ENCODE data around the gene SOX12. TPM values are rescaled to one million over a fixed set of nuclear protein-coding genes. Genes with fewer than 3 reads are reported as not detected.
A peak's percentile ranks its signal among the peaks of the same experiment; 100 is the strongest.

The SOX12 gene
- total and polyA plus RNA-seq, 5 donors from 2014 or later, result 0.29 to 4.9 (median 0.43) TPM

DNA sequence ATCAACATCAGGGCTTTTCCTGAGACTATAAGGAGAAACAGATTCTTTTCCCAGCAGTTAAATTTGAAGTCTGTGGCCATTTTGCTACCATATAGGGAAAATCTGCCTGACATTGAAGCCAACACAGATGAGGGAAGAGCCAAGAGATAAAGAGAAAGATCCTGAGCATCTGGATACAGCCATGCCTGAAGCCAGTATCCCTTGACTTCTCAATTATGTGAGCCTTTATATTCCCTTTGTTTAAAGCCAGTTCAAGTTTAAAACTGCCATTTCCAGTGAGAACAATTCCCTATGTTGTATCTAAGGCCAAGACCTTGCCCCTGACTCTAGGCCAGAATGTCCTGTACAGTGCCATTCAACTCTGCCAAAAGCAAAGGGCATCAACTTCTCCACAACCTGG is 17.8 kb downstream of the SOX12 start:
- Histone ChIP-seq H3K9me3 (ENCODE audit: control insufficient read depth in 2 of 2, low read length in 2 of 2) (no peaks in the 10 kb centered on the region), H3K4me1 (ENCODE audit: control insufficient read depth, insufficient read depth, low read length, poor library complexity, severe bottlenecking) (peaks cover 15% of the 10 kb centered on the region), H3K27me3 (ENCODE audit: control insufficient read depth, insufficient read depth, low read length) (no peaks in the 10 kb centered on the region), H3K36me3 (ENCODE audit: control insufficient read depth, insufficient read depth, low read length) (no peaks in the 10 kb centered on the region), H3K27ac (ENCODE audit: insufficient read depth, low read length, poor library complexity, severe bottlenecking) (no peak overlapping the region), H3K4me3 (ENCODE audit: low read depth, low read length) (no peak overlapping the region)
- Mint-ChIP-seq H3K27me3 (peaks cover 8% of the 10 kb centered on the region), H3K27ac (no peak overlapping the region), H3K9me3 (peaks cover 0 to 3% (median 0%) of the 10 kb centered on the region in 7 donors), H3K4me3 (peak overlapping the region in 1 of 4 donors; percentile 48), H3K4me1 (peaks cover 0 to 8% (median 5%) of the 10 kb centered on the region in 4 donors), H3K36me3 (no peaks in the 10 kb centered on the region)
- DNase-seq, result no peak
- no peak for ATAC-seq (ENCODE audit: low read depth in 2 of 2)

DNA sequence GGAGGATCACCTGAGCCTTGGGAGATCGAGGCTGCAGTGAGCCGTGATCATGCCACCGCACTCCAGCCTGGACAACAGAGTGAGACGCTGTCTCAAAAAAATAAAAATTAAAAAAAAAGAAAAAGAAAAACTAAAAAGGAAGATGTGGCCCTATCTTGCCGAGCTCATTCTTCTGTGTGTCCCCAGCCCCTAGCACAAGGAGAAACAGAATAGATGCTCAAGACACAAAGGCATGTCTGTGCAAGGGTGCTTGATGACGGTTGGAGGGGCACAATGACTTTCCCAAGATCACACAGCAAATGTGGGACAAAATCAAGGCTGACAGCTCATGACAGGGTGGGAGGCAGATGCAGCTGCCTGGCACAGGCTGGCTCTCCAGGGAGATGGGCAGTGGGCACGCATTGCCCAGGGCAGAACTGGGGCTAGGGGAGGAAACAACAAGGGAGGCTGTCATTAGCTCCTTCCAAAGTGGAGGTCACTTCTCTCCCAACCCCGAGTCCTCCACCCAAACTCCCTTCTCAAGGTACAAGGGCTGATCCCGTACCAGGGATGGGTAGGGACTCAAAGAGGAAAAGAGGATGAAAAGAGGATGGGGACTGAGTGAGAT is 20.8 kb downstream of the SOX12 start:
- Histone ChIP-seq H3K36me3 (ENCODE audit: control insufficient read depth, insufficient read depth, low read length) (no peaks in the 10 kb centered on the region), H3K27ac (ENCODE audit: insufficient read depth, low read length, poor library complexity, severe bottlenecking) (no peak overlapping the region), H3K4me3 (ENCODE audit: low read depth, low read length) (no peak overlapping the region), H3K27me3 (ENCODE audit: control insufficient read depth, insufficient read depth, low read length) (no peaks in the 10 kb centered on the region), H3K9me3 (ENCODE audit: control insufficient read depth in 2 of 2, low read length in 2 of 2) (no peaks in the 10 kb centered on the region), H3K4me1 (ENCODE audit: control insufficient read depth, insufficient read depth, low read length, poor library complexity, severe bottlenecking) (peaks cover 17% of the 10 kb centered on the region)
- H3K9me3 Mint-ChIP-seq, result peaks cover 0 to 3% (median 0%) of the 10 kb centered on the region in 7 donors
- peak overlapping the region; percentile 52 to 89 (median 84) for H3K4me3 Mint-ChIP-seq
- DNase-seq, result no peak
- no peaks in the 10 kb centered on the region for H3K36me3 Mint-ChIP-seq
- ATAC-seq (ENCODE audit: low read depth in 2 of 2), result no peak
- H3K4me1 Mint-ChIP-seq, result peaks cover 0 to 16% (median 10%) of the 10 kb centered on the region in 4 donors
- peak overlapping the region in 2 of 3 donors; percentile 56 to 80 for H3K27ac Mint-ChIP-seq
- H3K27me3 Mint-ChIP-seq, result peaks cover 8% of the 10 kb centered on the region

DNA sequence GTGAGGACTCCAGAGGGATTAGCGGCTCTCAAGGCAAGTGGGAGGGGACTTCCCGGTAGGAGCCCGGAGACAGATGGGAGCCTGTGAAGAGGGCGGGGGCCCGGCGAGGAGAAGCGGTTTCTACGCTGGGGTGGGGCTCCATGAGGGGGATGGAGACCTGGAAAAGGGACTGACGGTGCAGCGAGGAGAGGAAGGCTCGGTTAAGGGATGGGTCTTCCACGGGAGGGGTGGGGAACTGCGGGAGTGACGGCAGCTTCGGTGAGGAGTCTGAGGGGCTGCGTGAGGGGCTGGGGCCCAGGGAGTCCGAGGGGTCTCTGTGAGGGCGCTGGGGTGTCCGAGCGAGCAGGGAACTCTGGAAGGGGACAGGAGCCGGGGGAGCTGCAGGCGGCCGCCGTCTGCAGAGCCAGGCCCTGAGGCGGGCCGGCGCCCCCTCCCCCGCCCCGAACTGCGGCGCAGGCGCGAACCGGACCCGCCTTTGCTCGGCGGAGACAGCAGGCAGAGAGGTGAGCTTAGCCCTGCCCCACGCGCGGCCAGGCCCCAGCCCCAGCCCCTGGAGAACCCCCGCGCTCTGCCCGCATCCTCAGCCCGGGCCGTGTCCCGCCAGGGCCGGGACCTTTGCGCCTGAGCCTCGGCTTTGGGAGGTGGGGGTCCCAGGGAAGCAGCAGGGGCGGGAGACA is 21.4 kb downstream of the SOX12 start, which contains the start of gene NRSN2:
Gene NRSN2 (plus strand): TSS at position 472 of the 677 bp plus-strand sequence. CDS start 2,533 bp downstream, outside the sequence.
- peak; percentile 18 to 32 for ATAC-seq (ENCODE audit: low read depth in 2 of 2)
- H3K4me3 Mint-ChIP-seq, result peak within 1 kb of the TSS; percentile 92 to 99 (median 94)
- H3K27ac ChIP-seq (ENCODE audit: insufficient read depth, low read length, poor library complexity, severe bottlenecking), result peak within 1 kb of the TSS; percentile 47
- H3K4me3 ChIP-seq (ENCODE audit: low read depth, low read length), result peak within 1 kb of the TSS; percentile 55
- H3K36me3 ChIP-seq (ENCODE audit: control insufficient read depth, insufficient read depth, low read length), result no peaks in the 10 kb centered on the region
- H3K27me3 Mint-ChIP-seq, result peaks cover 6% of the 10 kb centered on the region
- peaks cover 0 to 16% (median 10%) of the 10 kb centered on the region in 4 donors for H3K4me1 Mint-ChIP-seq
- H3K36me3 Mint-ChIP-seq, result no peaks in the 10 kb centered on the region
- H3K27ac Mint-ChIP-seq, result peak within 1 kb of the TSS in 2 of 3 donors; percentile 56 to 80
- H3K9me3 Mint-ChIP-seq, result peaks cover 0 to 3% (median 0%) of the 10 kb centered on the region in 7 donors
- no peak for DNase-seq
- peaks cover 17% of the 10 kb centered on the region for H3K4me1 ChIP-seq (ENCODE audit: control insufficient read depth, insufficient read depth, low read length, poor library complexity, severe bottlenecking)
- no peaks in the 10 kb centered on the region for H3K9me3 ChIP-seq (ENCODE audit: control insufficient read depth in 2 of 2, low read length in 2 of 2)
- H3K27me3 ChIP-seq (ENCODE audit: control insufficient read depth, insufficient read depth, low read length), result no peaks in the 10 kb centered on the region

DNA sequence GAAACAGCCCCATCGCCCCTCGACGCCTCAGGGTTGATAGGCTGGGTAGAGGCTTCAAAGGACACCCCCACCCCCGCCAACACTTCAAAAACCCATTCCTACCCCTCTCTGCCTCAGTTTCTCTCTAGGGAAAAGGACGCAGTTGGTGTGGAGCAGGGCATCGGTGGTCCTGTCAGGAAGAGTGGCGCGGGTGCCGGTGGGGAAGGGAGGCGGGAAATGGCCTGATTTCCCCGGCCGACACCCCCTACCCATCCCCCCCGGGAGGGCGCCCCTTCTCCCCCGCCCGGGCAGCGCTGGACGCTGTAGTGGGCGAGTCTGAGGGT is 21.9 kb downstream of the SOX12 start:
- H3K36me3 Mint-ChIP-seq, result no peaks in the 10 kb centered on the region
- H3K27me3 Mint-ChIP-seq, result peaks cover 6% of the 10 kb centered on the region
- H3K27ac Mint-ChIP-seq, result no peak overlapping the region
- no peak overlapping the region for H3K4me3 ChIP-seq (ENCODE audit: low read depth, low read length)
- no peaks in the 10 kb centered on the region for H3K9me3 ChIP-seq (ENCODE audit: control insufficient read depth in 2 of 2, low read length in 2 of 2)
- no peaks in the 10 kb centered on the region for H3K36me3 ChIP-seq (ENCODE audit: control insufficient read depth, insufficient read depth, low read length)
- H3K9me3 Mint-ChIP-seq, result peaks cover 0 to 3% (median 0%) of the 10 kb centered on the region in 7 donors
- no peak for DNase-seq
- H3K4me1 ChIP-seq (ENCODE audit: control insufficient read depth, insufficient read depth, low read length, poor library complexity, severe bottlenecking), result peaks cover 17% of the 10 kb centered on the region
- no peaks in the 10 kb centered on the region for H3K27me3 ChIP-seq (ENCODE audit: control insufficient read depth, insufficient read depth, low read length)
- no peak overlapping the region for H3K27ac ChIP-seq (ENCODE audit: insufficient read depth, low read length, poor library complexity, severe bottlenecking)
- peak overlapping the region; percentile 92 to 99 (median 94) for H3K4me3 Mint-ChIP-seq
- peaks cover 0 to 19% (median 11%) of the 10 kb centered on the region in 4 donors for H3K4me1 Mint-ChIP-seq
- ATAC-seq (ENCODE audit: low read depth in 2 of 2), result no peak

DNA sequence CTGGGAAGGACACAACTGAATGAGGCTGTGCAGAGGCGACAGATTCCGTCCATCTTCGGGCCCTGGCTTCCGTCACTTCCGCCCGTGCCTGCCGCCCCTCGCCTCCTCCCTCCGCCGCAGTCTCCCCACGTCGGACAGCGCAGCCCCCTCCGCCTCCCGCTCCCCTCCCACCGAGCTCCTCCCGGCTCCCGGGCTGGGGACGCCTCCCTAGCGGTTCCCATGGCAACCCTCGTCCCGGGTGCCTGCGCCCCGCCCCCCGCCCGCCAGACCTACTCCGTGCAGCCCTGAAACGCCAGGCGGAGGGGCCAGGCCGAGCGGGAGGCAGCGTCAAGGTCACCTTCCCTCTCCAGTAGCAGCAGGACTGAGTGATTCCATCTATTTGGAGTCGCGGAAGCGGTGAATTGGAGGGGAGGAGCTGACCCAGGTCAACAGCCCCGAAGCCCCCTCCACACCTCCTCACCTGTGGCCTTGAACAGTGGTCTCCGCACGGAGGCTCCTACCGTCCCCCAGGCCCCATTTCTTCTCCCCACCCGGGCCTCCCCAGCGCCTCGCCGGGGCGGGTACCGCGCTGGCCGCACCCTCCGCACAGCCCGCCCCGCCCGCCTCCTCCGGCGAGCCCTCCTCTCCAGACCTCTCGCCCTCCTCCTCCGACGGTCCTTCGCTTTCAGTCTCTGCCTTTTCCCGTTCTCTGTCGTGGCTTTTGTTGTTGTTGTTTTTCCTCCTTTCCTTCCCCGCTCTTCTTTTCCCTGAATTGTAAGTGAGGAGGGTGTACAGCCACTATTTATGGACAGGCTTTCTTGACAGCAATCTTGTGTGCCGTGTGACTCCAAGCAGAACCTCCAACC is 22.5 kb downstream of the SOX12 start:
- H3K27me3 Mint-ChIP-seq, result peaks cover 6% of the 10 kb centered on the region
- Histone ChIP-seq H3K4me3 (ENCODE audit: low read depth, low read length) (peak overlapping the region; percentile 64), H3K36me3 (ENCODE audit: control insufficient read depth, insufficient read depth, low read length) (no peaks in the 10 kb centered on the region), H3K9me3 (ENCODE audit: control insufficient read depth in 2 of 2, low read length in 2 of 2) (no peaks in the 10 kb centered on the region), H3K27ac (ENCODE audit: insufficient read depth, low read length, poor library complexity, severe bottlenecking) (peak overlapping the region; percentile 47), H3K27me3 (ENCODE audit: control insufficient read depth, insufficient read depth, low read length) (no peaks in the 10 kb centered on the region), H3K4me1 (ENCODE audit: control insufficient read depth, insufficient read depth, low read length, poor library complexity, severe bottlenecking) (peaks cover 17% of the 10 kb centered on the region)
- peaks cover 0 to 23% (median 11%) of the 10 kb centered on the region in 4 donors for H3K4me1 Mint-ChIP-seq
- H3K27ac Mint-ChIP-seq, result peak overlapping the region; percentile 41 to 92 (median 72)
- peak; percentile 31 to 70 (median 64) for DNase-seq
- peak overlapping the region; percentile 92 to 99 (median 94) for H3K4me3 Mint-ChIP-seq
- H3K36me3 Mint-ChIP-seq, result no peaks in the 10 kb centered on the region
- H3K9me3 Mint-ChIP-seq, result peaks cover 0 to 3% (median 0%) of the 10 kb centered on the region in 7 donors
- ATAC-seq (ENCODE audit: low read depth in 2 of 2), result peak; percentile 70

DNA sequence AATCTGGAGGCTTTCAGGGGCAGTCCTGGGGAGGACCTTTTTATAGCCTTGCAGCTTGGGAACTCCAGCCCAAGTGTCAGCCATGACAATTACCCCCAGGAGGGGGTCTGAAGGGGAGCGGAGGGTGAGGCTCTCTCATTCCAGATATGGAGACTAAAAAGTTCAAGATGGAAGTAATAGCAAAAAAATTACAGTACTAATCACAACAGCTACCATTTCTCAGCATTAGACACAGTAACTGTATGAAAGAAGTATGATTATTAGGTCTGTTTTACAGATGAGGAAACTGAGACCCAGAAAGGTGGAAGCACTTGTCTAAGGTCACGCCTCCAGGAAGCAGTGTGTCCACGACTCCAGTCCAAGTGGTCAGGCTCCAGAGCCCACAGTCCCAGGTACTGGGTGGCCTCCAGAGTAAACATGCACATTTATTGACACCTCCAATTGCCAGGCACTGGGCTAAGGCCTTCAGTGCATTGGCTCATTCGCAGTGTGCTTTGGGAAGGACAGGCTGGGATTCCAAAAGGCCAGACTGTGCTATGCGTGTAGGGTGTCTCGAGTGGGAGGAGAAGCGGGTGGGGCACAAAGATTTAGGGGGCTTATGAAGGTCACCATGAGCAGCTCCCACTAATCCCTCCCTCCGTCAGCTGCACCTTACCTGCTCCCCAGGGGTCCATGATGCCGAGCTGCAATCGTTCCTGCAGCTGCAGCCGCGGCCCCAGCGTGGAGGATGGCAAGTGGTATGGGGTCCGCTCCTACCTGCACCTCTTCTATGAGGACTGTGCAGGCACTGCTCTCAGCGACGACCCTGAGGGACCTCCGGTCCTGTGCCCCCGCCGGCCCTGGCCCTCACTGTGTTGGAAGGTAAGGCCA is 23.9 kb downstream of the SOX12 start:
- Mint-ChIP-seq H3K27me3 (peaks cover 6% of the 10 kb centered on the region), H3K36me3 (no peaks in the 10 kb centered on the region), H3K4me1 (peaks cover 0 to 23% (median 11%) of the 10 kb centered on the region in 4 donors), H3K9me3 (peaks cover 0 to 3% (median 0%) of the 10 kb centered on the region in 7 donors), H3K27ac (no peak overlapping the region), H3K4me3 (peak overlapping the region; percentile 3 to 96 (median 51))
- no peak overlapping the region for H3K4me3 ChIP-seq (ENCODE audit: low read depth, low read length)
- H3K27me3 ChIP-seq (ENCODE audit: control insufficient read depth, insufficient read depth, low read length), result no peaks in the 10 kb centered on the region
- no peak for DNase-seq
- H3K27ac ChIP-seq (ENCODE audit: insufficient read depth, low read length, poor library complexity, severe bottlenecking), result no peak overlapping the region
- ATAC-seq (ENCODE audit: low read depth in 2 of 2), result no peak
- H3K4me1 ChIP-seq (ENCODE audit: control insufficient read depth, insufficient read depth, low read length, poor library complexity, severe bottlenecking), result peaks cover 17% of the 10 kb centered on the region
- H3K36me3 ChIP-seq (ENCODE audit: control insufficient read depth, insufficient read depth, low read length), result no peaks in the 10 kb centered on the region
- H3K9me3 ChIP-seq (ENCODE audit: control insufficient read depth in 2 of 2, low read length in 2 of 2), result no peaks in the 10 kb centered on the region

DNA sequence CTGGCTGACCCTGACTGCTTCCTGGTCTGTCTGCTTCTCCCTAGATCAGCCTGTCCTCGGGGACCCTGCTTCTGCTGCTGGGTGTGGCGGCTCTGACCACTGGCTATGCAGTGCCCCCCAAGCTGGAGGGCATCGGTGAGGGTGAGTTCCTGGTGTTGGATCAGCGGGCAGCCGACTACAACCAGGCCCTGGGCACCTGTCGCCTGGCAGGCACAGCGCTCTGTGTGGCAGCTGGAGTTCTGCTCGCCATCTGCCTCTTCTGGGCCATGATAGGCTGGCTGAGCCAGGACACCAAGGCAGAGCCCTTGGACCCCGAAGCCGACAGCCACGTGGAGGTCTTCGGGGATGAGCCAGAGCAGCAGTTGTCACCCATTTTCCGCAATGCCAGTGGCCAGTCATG is 27.8 kb downstream of the SOX12 start:
- Mint-ChIP-seq H3K4me3 (no peak overlapping the region), H3K27ac (no peak overlapping the region), H3K9me3 (peaks cover 0 to 1% (median 0%) of the 10 kb centered on the region in 7 donors), H3K36me3 (no peaks in the 10 kb centered on the region), H3K4me1 (peaks cover 0 to 21% (median 10%) of the 10 kb centered on the region in 4 donors), H3K27me3 (peaks cover 3% of the 10 kb centered on the region)
- DNase-seq, result no peak
- Histone ChIP-seq H3K4me3 (ENCODE audit: low read depth, low read length) (no peak overlapping the region), H3K4me1 (ENCODE audit: control insufficient read depth, insufficient read depth, low read length, poor library complexity, severe bottlenecking) (peaks cover 6% of the 10 kb centered on the region), H3K27me3 (ENCODE audit: control insufficient read depth, insufficient read depth, low read length) (no peaks in the 10 kb centered on the region), H3K27ac (ENCODE audit: insufficient read depth, low read length, poor library complexity, severe bottlenecking) (no peak overlapping the region), H3K9me3 (ENCODE audit: control insufficient read depth in 2 of 2, low read length in 2 of 2) (no peaks in the 10 kb centered on the region), H3K36me3 (ENCODE audit: control insufficient read depth, insufficient read depth, low read length) (no peaks in the 10 kb centered on the region)
- no peak for ATAC-seq (ENCODE audit: low read depth in 2 of 2)

All from CD4-positive, CD25-positive, alpha-beta regulatory T cell (primary cell).